ENCODE results near the gene NEK2. TPM values are rescaled to one million over a fixed set of nuclear protein-coding genes. Genes with fewer than 3 reads are reported as not detected.

The NEK2 gene
- total and polyA plus RNA-seq, 2 of the 13 experiments (the other 11 are each of a cell fraction or from before 2014, with no cell fraction given) = 10.9 to 40.8 TPM

- TF ChIP-seq BCLAF1 (IDR thresholded peaks at IDR 0.05) = no peak
- TF ChIP-seq JDP2 (CRISPR knock-in tag; IDR thresholded peaks at IDR 0.05; ENCODE audit: borderline replicate concordance) = no peak
- no peak for TF ChIP-seq SCMH1 (CRISPR knock-in tag; IDR thresholded peaks at IDR 0.05; ENCODE audit: borderline replicate concordance)
- no peak for TF ChIP-seq ZNF337 (CRISPR knock-in tag; IDR thresholded peaks at IDR 0.05; ENCODE audit: borderline replicate concordance, low read depth)
- TF ChIP-seq ZNF737 (CRISPR knock-in tag; IDR thresholded peaks at IDR 0.05; ENCODE audit: borderline replicate concordance) = no peak
- 0 out of 2 replicates have a peak, but pooled peaks have one; percentile 34 for TF ChIP-seq ZSCAN30 (CRISPR knock-in tag; IDR thresholded peaks at IDR 0.05)
- TF ChIP-seq SIX4 (CRISPR knock-in tag; IDR thresholded peaks at IDR 0.05) = peak; percentile 75; the same call in 1 of the 2 replicates
- TF ChIP-seq ZNF703 (CRISPR knock-in tag; IDR thresholded peaks at IDR 0.05; ENCODE audit: borderline replicate concordance) = no peak
- no peak for TF ChIP-seq EHMT2 (IDR thresholded peaks at IDR 0.05; ENCODE audit: borderline replicate concordance, low read depth, low read length)
- TF ChIP-seq TRIM24 (CRISPR knock-in tag; IDR thresholded peaks at IDR 0.05) = 0 out of 2 replicates have a peak, but pooled peaks have one; percentile 60
- peak; percentile 20; the same call in 1 of the 2 replicates for TF ChIP-seq RFX3 (CRISPR knock-in tag; IDR thresholded peaks at IDR 0.05)
- no peak for TF ChIP-seq SMAD9 (CRISPR knock-in tag; IDR thresholded peaks at IDR 0.05)
- TF ChIP-seq ZNF776 (CRISPR knock-in tag; IDR thresholded peaks at IDR 0.05) = no peak
- peak; percentile 71 for TF ChIP-seq DPF2 (CRISPR knock-in tag; IDR thresholded peaks at IDR 0.05; ENCODE audit: borderline replicate concordance, low read depth)
- TF ChIP-seq EED (CRISPR knock-in tag; IDR thresholded peaks at IDR 0.05) = no peak
- no peak for TF ChIP-seq FOXM1 (CRISPR knock-in tag; IDR thresholded peaks at IDR 0.05)
- TF ChIP-seq RELA (CRISPR knock-in tag; IDR thresholded peaks at IDR 0.05) = no peak
- peak; percentile 75 for TF ChIP-seq CEBPG (CRISPR knock-in tag; IDR thresholded peaks at IDR 0.05)
- peak; percentile 95 for TF ChIP-seq IKZF5 (CRISPR knock-in tag; IDR thresholded peaks at IDR 0.05)
- peak; percentile 98 for TF ChIP-seq THRA (CRISPR knock-in tag; IDR thresholded peaks at IDR 0.05; ENCODE audit: borderline replicate concordance)
- 0 out of 2 replicates have a peak, but pooled peaks have one; percentile 23 for TF ChIP-seq ZNF512B (CRISPR knock-in tag; IDR thresholded peaks at IDR 0.05; ENCODE audit: borderline replicate concordance)
These were observed 31.9 kb downstream of the NEK2 start (continued) for GRCh38 chr1:211643324-211644212.

Data from HepG2 (cell line).